Lower leg skin (tissue), 3 donors: Measurements from ENCODE around the gene PDZRN3.

Experiments used
- CTCF ChIP-seq, 3 donors: fragments of 450-650 bp; IDR thresholded peaks; one replicate each; pipeline ENCODE4 v1.5.1; 2016; ENCODE audit warnings: antibody characterized with exemption in 3 of 3, mild to moderate bottlenecking in 3 of 3, moderate library complexity in 2 of 3
- POLR2A ChIP-seq, 2 donors: fragments of 450-650 bp; IDR thresholded peaks; one replicate each; pipeline ENCODE4 v1.6.1; 2016 to 2017; ENCODE audit warnings: antibody characterized with exemption in 2 of 2, mild to moderate bottlenecking in 1 of 2, moderate library complexity in 1 of 2

DNA sequence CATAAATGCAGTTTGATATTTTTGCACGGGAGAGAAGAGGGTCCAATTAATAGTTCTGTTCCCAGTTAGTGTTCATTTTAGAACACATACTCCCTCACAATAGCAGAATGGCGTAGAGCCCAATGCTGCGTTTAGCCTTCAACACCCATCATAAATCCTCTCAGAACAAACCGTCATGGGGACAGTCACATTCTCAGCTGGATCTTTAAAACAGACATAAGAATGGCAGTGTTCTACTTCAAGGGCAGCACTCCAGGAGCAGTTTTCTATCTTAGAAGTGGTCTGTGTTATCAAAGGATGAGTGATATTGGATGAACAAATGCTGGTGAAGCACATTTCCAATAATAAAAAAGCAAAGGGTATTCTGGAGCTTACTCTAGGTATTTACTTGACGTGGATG, 230.5 kb downstream of the PDZRN3 start:
- no peak for TF ChIP-seq CTCF (IDR thresholded peaks at IDR 0.05)
- TF ChIP-seq POLR2A (IDR thresholded peaks at IDR 0.05), result no peak
